CD14-positive monocyte (primary cell): ENCODE results near the gene UBXN11. TPM values are rescaled to one million over a fixed set of nuclear protein-coding genes. Genes with fewer than 3 reads are reported as not detected.
A peak's percentile ranks its signal among the peaks of the same experiment; 100 is the strongest.

Source experiments
- DNase-seq, 3 donors: peaks; one replicate each; pipeline ENCODE4 v3.0.0-alpha.2; 2011 to 2022
- H2AFZ ChIP-seq: 2 replicates; pipeline ENCODE4 v1.6.0; 2012; ENCODE audit warnings: mild to moderate bottlenecking, low read depth, low read length, inconsistent platforms; ENCODE audit not compliant: insufficient read depth, poor library complexity, severe bottlenecking
- H3K27ac ChIP-seq, 2 donors: 1 replicate in 1 of 2; 2 replicates in 1 of 2; pipeline ENCODE4 v1.5.1; 2012 to 2013; ENCODE audit warnings: low read length in 2 of 2, control low read depth in 1 of 2, inconsistent platforms in 1 of 2, low read depth in 1 of 2, mild to moderate bottlenecking in 1 of 2
- H3K27me3 ChIP-seq, 2 donors: one replicate each; pipeline versions ENCODE4 v1.6.0 to v1.6.1; 2011 to 2013; ENCODE audit warnings: low read length in 2 of 2; ENCODE audit not compliant: control insufficient read depth in 2 of 2, insufficient read depth in 2 of 2
- H3K36me3 ChIP-seq, 2 donors: replicated peaks in 1 of 2; 1 replicate in 1 of 2; 2 replicates in 1 of 2; pipeline versions ENCODE4 v1.5.1 to v1.6.1; 2012 to 2013; ENCODE audit warnings: low read length in 2 of 2, control low read depth in 1 of 2, inconsistent platforms in 1 of 2, mild to moderate bottlenecking in 1 of 2; ENCODE audit not compliant: insufficient read depth in 2 of 2, control insufficient read depth in 1 of 2
- H3K4me1 ChIP-seq, 2 donors: 1 replicate in 1 of 2; 2 replicates in 1 of 2; pipeline versions ENCODE4 v1.5.1 to v1.6.1; 2012 to 2013; ENCODE audit warnings: low read length in 2 of 2, control low read depth in 1 of 2, inconsistent platforms in 1 of 2, mild to moderate bottlenecking in 1 of 2, moderate library complexity in 1 of 2; ENCODE audit not compliant: insufficient read depth in 2 of 2, control insufficient read depth in 1 of 2
- H3K4me2 ChIP-seq: replicated peaks from 2 replicates; pipeline ENCODE3; 2012; ENCODE audit warnings: low read length, moderate library complexity, mild to moderate bottlenecking; ENCODE audit not compliant: poor library complexity, severe bottlenecking; ENCODE audit errors: extremely low read depth
- H3K4me3 ChIP-seq, 3 experiments: fragments of 200-600 bp in 1 of 3; sonication (generic) in 1 of 3; replicated peaks in 1 of 3; 1 replicate in 2 of 3; 2 replicates in 1 of 3; pipeline ENCODE4 v1.5.1; 2011 to 2013; ENCODE audit warnings: low read length in 3 of 3, mild to moderate bottlenecking in 3 of 3, control low read depth in 2 of 3, low read depth in 2 of 3, inconsistent platforms in 1 of 3, moderate library complexity in 1 of 3
- H3K79me2 ChIP-seq: 2 replicates; pipeline ENCODE4 v1.6.0; 2012; ENCODE audit warnings: mild to moderate bottlenecking, control low read depth, inconsistent platforms, low read length, moderate library complexity; ENCODE audit not compliant: insufficient read depth
- H3K9ac ChIP-seq: 2 replicates; pipeline ENCODE4 v1.6.0; 2017; ENCODE audit warnings: low read length, mild to moderate bottlenecking; ENCODE audit not compliant: insufficient read depth, poor library complexity, severe bottlenecking
- H3K9me3 ChIP-seq, 2 donors: replicated peaks in 1 of 2; 1 replicate in 1 of 2; 2 replicates in 1 of 2; pipeline versions ENCODE4 v1.5.1 to v1.6.1; 2012 to 2013; ENCODE audit warnings: low read length in 2 of 2, control low read depth in 1 of 2; ENCODE audit not compliant: control insufficient read depth in 1 of 2, insufficient read depth in 1 of 2
- H4K20me1 ChIP-seq: 2 replicates; pipeline ENCODE4 v1.6.0; 2012; ENCODE audit warnings: mild to moderate bottlenecking, low read length, control low read depth, moderate library complexity; ENCODE audit not compliant: insufficient read depth
- H3K27ac Mint-ChIP-seq, 7 donors: one replicate each; pipeline ENCODE4 v1.8.0; 2020; ENCODE audit warnings: mild to moderate bottlenecking in 7 of 7, mixed read lengths in 7 of 7, moderate library complexity in 6 of 7, inconsistent platforms in 2 of 7
- H3K27me3 Mint-ChIP-seq, 3 donors: one replicate each; pipeline ENCODE4 v1.8.0; 2021 to 2022; ENCODE audit warnings: low read depth in 3 of 3, mild to moderate bottlenecking in 3 of 3, mixed read lengths in 3 of 3, moderate library complexity in 3 of 3, inconsistent platforms in 1 of 3
- H3K36me3 Mint-ChIP-seq, 2 donors: one replicate each; pipeline ENCODE4 v1.8.0; 2020; ENCODE audit warnings: mixed read lengths in 2 of 2, inconsistent platforms in 1 of 2, mild to moderate bottlenecking in 1 of 2
- H3K4me1 Mint-ChIP-seq: one replicate; pipeline ENCODE4 v1.8.0; 2020; ENCODE audit warnings: mild to moderate bottlenecking, mixed read lengths
- H3K4me3 Mint-ChIP-seq, 2 donors: one replicate each; pipeline ENCODE4 v1.8.0; 2020; ENCODE audit warnings: mild to moderate bottlenecking in 2 of 2, mixed read lengths in 2 of 2, moderate library complexity in 1 of 2
- H3K9me3 Mint-ChIP-seq, 7 donors: one replicate each; pipeline ENCODE4 v1.8.0; 2020 to 2022; ENCODE audit warnings: mixed read lengths in 7 of 7, mild to moderate bottlenecking in 6 of 7, moderate library complexity in 6 of 7, inconsistent platforms in 2 of 7
- CTCF ChIP-seq: fragments of 200-600 bp; IDR thresholded peaks from one replicate; pipeline ENCODE4 v1.8.0; 2022; ENCODE audit warnings: antibody characterized with exemption, mild to moderate bottlenecking
- WGBS: methylation state at CpG from one replicate; pipeline ENCODE4 v1.1.5; 2013; ENCODE audit warnings: missing lambda C conversion rate; ENCODE audit not compliant: insufficient coverage; 5-methylcytosine and 5-hydroxymethylcytosine counted together
- intact Hi-C, 2 donors: fragments of 100-400 bp; cut with micrococcal nuclease; formaldehyde crosslinking; loops; one replicate each; pipeline versions ENCODE4 v1.15.0 to v1.15.1; 2023
- polyA plus RNA-seq, 3 donors: library from polyadenylated mRNA; depleted of rRNA in 1 of 3; unstranded in 2 of 3; stranded (reverse) in 1 of 3; fragments of 300-500 nt in 2 of 3; fragments of >200 nt in 1 of 3; fragmentation: Illumina TruSeq in 2 of 3; gene quantifications; 1 replicate in 2 of 3; 2 replicates in 1 of 3; pipeline ENCODE4 v1.2.3, GENCODE V29; 2012 to 2021

Gene UBXN11
- polyA plus RNA-seq, 3 donors, result 48.0 to 885 (median 52.1) TPM

GRCh38 chr1:26275580-26276431, 30.6 kb downstream of the UBXN11 start:
- H3K4me3 Mint-ChIP-seq, result peak overlapping the region; percentile 53 to 81
- H2AFZ ChIP-seq, result no peak overlapping the region
- no peaks in the 10 kb centered on the region for H3K27me3 ChIP-seq
- H3K27ac Mint-ChIP-seq, result peak overlapping the region; percentile 96 to 100 (median 99)
- H3K4me3 ChIP-seq, result peak overlapping the region in 2 of 3 experiments; percentile 5 to 43
- peaks cover 8% of the 10 kb centered on the region for H4K20me1 ChIP-seq
- no peaks in the 10 kb centered on the region for H3K9me3 ChIP-seq
- TF ChIP-seq CTCF, result peak; percentile 93
- H3K27me3 Mint-ChIP-seq, result peaks cover 0 to 2% (median 0%) of the 10 kb centered on the region in 3 donors
- WGBS, result no CpG with 5 or more reads among the region's 3 CpGs
- intact Hi-C loops, result loop anchor here in 1 of 2 donors (1.0 to 2.0 kb wide), 4 partner anchors 8 to 43 kb away; partner anchors contain the start of gene CEP85
- peaks cover 0 to 2% (median 0%) of the 10 kb centered on the region in 7 donors for H3K9me3 Mint-ChIP-seq
- DNase-seq, result peak; percentile 96 to 98 (median 98)
- H3K4me1 ChIP-seq, result peaks cover 62 to 64% of the 10 kb centered on the region in 2 donors
- H3K4me1 Mint-ChIP-seq, result peaks cover 63% of the 10 kb centered on the region
- H3K9ac ChIP-seq, result peak overlapping the region; percentile 67
- H3K36me3 ChIP-seq, result peaks cover 19 to 38% of the 10 kb centered on the region in 2 donors
- peak overlapping the region; percentile 99 to 100 for H3K27ac ChIP-seq
- H3K4me2 ChIP-seq, result peak overlapping the region; percentile 54
- H3K36me3 Mint-ChIP-seq, result peaks cover 43 to 60% of the 10 kb centered on the region in 2 donors
- peaks cover 38% of the 10 kb centered on the region for H3K79me2 ChIP-seq

DNA sequence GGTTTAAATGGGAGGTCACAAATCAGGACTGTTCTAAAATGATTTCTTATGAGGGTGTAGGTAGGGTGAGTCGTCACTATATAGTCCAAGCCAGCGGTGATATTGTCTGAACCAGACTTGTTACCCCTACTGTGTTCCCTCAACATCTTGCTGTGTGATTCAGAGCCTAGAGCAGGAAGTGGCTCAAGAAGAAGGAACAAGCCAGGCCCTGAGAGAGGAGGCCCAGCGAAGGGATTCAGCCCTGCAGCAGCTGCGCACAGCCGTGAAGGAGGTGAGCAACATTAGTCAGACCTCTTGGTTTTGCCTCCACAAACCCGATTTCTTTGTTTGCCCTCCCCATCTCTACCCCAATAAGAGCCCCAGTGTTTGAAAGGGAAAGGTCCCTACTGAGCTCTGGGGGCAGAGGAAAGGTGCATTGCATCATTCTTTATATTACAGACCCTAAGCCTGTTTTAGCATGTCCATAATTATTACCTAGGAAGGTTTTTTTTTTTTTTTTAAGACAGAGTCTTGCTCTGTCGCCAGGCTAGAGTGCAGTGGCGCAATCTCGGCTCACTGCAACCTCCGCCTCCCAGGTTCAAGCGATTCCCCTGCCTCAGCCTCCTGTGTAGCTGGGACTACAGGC, 31.5 kb downstream of the UBXN11 start:
- H3K4me3 Mint-ChIP-seq, result peak overlapping the region; percentile 53 to 81
- H3K27me3 Mint-ChIP-seq, result peaks cover 0 to 2% (median 0%) of the 10 kb centered on the region in 3 donors
- peak overlapping the region; percentile 96 to 100 (median 99) for H3K27ac Mint-ChIP-seq
- H4K20me1 ChIP-seq, result no peaks in the 10 kb centered on the region
- peaks cover 58 to 59% of the 10 kb centered on the region in 2 donors for H3K4me1 ChIP-seq
- peaks cover 26 to 46% of the 10 kb centered on the region in 2 donors for H3K36me3 ChIP-seq
- peaks cover 60% of the 10 kb centered on the region for H3K4me1 Mint-ChIP-seq
- intact Hi-C loops, result loop anchor here in 1 of 2 donors (1.0 to 2.0 kb wide), 3 partner anchors 14 to 44 kb away; partner anchors contain the start of gene CEP85
- 0% methylated on average over 1 of the region's 11 CpGs for WGBS
- peak overlapping the region in 1 of 3 experiments; percentile 43 for H3K4me3 ChIP-seq
- peak overlapping the region; percentile 67 for H3K9ac ChIP-seq
- H2AFZ ChIP-seq, result no peak overlapping the region
- no peaks in the 10 kb centered on the region for H3K9me3 ChIP-seq
- H3K4me2 ChIP-seq, result peak overlapping the region; percentile 54
- peak overlapping the region; percentile 99 to 100 for H3K27ac ChIP-seq
- peaks cover 0 to 2% (median 0%) of the 10 kb centered on the region in 7 donors for H3K9me3 Mint-ChIP-seq
- peak; percentile 92 to 95 (median 94) for DNase-seq
- H3K27me3 ChIP-seq, result no peaks in the 10 kb centered on the region
- peaks cover 29% of the 10 kb centered on the region for H3K79me2 ChIP-seq
- no peak for TF ChIP-seq CTCF
- peaks cover 45 to 63% of the 10 kb centered on the region in 2 donors for H3K36me3 Mint-ChIP-seq
